GM19099 (cell line): Measurements from ENCODE around the gene XPNPEP1.

Experiments used
- POLR2A ChIP-seq: IDR thresholded peaks from 3 replicates; pipeline ENCODE4 v1.6.1; 2011; ENCODE audit warnings: low read depth; ENCODE audit not compliant: insufficient read length; ENCODE audit errors: extremely low read depth

The XPNPEP1 gene

DNA sequence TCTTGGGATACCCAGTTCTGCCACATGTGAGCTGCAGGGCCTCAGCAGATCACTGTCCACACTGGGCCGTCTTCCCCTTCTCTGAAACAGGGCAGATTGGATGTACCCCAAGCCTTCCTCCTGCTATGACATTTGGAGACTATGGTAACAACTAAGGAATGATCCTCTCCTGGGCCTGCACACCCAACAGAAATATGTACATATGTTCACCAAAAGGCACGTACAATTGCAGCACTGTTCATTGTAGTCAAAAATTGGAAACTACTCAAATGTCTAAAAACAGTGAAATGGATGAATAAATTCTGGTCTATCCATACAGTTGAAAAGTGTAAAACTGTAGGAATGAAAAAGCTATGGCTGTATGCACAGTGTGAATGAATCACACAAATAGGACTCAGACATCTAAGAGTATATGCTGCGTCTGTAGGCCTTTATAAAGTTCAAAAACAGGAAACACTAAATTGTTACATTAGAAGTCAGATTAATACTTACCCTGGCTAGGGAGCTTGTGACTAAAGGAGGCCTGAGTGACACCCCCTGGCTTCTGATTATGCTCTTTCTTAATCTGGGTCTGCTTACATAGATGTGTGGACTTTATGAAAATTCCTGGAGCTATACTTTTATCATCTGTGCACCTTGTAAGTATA, 16.1 kb upstream of the XPNPEP1 start:
- TF ChIP-seq POLR2A, result no peak

DNA sequence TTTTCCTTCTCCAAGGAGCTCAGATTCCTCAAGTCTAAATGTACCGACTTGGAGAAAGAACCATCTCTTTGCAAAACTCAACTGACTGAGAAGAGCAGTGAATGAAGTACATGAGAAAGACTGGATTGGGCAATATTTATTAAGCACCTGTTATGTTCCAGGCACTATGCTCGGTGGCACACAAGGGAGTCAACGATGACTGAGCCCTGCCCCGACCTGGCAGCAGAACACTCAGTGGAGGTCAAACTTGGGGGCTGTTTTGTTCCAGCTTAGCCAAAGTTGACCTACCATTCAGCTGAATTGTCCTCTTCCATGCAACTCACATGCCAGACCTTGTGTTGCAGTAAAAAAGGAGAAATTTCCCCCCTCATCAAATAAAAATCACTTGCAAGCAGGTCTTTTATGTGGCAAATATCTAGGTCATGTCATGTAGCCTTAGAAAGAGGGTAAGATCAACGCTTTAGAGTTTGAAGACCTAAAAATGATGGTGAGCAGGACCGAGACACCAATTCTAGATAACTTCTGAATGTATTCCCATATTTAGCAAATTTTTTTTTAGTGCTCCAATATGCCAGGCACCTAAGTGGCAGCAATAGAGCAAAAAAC, 14.3 kb upstream of the XPNPEP1 start:
- TF ChIP-seq POLR2A, result no peak

DNA sequence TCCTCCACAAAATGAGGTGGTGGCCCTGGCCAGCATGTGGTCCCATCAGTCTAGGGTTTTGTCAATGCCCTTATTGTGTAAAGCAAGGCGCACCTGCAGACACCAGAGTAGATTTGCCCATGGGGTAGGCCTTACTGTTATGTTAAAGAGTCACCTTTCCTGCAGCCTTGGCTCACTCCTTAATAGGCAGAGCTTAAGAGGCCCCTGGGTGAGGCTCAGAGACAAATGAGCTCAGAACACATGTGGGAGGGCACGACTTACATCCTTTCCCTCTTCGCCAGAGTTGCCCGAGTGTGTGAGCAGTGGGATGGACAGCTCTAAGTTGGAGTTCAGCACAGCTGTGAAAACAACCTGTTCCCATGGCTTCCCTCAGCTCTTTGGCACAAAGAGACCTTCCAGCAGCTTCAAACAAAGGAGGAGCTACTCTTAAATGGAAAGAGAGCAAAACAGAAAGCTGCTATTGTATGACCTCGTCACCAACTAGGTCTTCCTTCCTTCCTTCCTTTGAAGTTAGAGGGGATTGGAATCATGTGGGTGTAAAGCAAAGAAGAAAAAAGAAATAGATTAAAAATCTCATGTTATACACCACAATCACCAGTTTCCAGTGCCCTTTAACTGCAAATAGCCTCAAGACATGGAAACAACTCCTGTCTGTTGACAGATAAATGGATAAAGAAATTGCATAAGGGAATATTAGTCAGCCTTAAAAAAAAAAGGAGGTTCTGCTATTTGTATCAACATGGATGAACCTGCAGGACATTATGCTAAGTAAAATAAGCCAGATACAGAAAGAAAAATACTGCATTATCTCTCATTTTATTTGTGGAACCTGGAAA, 11.9 kb upstream of the XPNPEP1 start:
- TF ChIP-seq POLR2A, result no peak

GRCh38 chr10:109933984-109934565, 10.8 kb upstream of the XPNPEP1 start:
- no peak for TF ChIP-seq POLR2A

- no peak for TF ChIP-seq POLR2A
These were observed 9.7 kb upstream of the XPNPEP1 start for GRCh38 chr10:109932968-109933367.

DNA sequence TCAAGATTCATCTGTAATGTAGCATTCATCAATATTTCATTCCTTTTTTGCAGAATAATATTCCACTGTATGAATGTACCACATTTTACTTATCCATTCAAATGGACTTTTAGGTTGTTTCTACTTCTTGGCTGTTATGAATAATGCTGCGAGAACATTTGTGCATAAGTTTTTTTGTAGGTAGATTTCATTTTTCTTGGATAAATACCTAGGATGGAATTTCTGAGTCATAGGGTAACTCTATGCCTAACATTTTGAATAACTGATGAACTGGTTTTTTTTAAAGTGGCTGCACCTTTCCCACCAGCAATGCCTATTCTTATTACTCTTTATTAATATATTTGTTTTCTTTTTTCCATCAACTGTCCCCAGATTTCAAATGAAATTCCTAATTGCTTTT, 9.1 kb upstream of the XPNPEP1 start:
- no peak for TF ChIP-seq POLR2A

DNA sequence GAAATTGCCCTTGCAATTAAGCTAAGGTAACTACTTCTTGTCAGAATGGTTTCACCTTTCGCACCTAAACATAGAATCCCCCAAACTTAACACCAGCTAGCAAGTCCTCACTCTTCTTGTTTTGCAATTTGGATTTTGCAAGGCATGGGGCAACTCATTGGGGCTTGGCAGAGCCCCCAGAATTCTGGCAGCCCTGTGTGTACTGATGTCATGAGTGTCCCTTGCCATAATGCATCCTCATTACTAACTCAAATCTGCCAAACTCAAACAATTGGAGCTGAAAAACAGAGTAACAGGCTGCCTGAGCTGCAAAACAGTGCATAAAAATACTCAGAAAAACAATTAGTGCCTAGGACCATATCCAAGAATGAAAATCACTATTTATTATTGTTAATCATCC, 7.9 kb upstream of the XPNPEP1 start:
- TF ChIP-seq POLR2A, result no peak

DNA sequence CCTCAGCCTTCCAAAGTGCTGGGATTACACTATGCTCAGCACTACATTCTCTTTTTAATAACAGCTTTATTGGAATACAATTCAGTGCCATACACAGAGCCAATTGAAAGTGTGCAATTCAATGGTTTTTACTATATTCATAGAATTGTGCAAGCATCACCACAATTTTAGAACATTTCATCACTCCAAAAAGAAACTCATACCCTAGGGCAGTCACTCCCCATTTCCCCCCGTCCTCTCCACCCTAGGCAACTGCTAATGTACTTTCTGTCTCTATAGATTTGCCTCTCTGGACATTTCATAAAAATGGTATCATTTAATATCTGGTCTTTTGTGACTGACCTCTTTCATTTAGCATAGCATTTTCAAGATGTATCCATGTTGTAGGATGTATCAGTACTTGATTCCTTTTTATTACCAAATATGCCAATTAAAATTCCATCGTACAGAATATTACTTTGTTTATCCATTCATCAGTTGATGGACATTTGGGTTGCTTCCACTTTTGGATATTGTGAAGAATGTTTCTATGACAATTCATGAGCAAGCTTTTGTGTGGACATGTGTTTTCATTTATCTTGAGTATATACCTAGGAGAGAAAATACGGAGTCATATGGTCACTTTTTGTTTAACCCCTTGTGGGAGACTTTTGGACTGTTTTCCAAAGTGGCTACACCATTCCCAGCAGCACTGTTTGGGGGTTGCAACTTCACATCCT, 6.3 kb upstream of the XPNPEP1 start:
- no peak for TF ChIP-seq POLR2A

DNA sequence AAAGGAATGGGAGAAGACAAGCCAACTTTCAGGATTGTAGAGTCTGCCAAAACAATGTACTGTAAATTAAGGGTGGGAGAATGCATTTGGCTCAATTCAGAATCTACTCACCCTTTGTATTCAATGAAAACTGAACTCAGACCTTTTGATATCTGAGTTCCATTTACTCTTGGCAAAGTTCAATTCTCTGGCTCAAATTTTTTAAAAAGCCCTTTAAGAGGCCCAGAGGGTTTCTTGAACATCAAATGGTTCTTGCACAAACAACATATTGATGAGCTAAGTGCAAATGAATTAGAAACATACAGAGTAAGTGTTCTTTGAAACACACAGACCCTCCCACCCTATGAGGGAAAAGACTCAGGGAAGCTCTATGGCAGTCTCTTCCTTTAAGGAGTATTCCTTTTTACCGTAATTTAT, 5.2 kb upstream of the XPNPEP1 start:
- TF ChIP-seq POLR2A, result no peak

DNA sequence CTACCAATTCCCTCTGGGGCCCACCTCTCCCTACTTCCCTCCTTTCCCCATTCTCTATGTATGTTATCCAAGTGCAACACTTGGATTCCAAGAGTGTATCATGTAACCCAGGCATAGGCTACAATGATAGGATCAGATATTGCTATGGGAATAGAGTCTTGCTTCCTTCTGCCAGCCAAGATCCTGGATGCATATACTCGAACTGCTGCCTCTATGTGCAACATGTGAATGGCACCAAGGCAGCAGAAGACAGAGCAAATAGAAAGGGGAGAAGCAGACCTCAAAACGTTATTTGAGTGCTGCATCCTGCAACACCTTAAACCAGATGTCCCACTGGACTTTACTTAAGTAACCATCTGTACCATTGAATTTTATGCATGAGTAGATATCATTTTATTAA, 3.5 kb upstream of the XPNPEP1 start:
- no peak for TF ChIP-seq POLR2A

DNA sequence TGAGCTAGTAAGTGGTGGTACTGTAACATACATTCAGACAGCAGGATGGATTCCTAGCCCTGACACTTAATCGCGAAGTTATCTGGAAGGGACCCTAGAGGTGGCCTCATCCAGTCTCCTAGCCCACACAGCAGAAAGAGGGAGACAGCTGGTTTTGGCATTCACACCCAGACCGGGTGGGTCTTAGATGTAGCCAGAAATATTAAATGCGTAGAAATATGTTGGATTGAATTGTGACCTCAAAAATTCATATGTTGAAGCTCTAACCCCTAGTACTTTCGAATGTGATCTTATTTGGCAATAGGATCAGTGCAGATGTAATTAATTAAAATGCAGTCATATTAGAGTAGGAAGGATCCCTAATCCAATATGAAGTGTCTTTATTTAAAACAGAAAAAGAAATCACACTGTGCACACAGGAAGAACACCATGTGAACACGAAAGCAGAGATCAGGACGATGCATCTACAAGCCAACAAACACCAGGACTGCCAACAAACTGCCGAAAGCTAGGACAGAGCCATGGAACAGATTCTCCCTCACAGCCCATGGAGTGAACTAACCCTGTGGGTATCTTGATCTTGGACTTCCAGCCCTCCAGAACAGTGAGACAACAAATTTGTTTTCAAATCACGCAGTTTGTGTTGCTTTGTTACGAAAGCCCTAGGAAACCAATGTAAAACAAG, 2.9 kb upstream of the XPNPEP1 start:
- no peak for TF ChIP-seq POLR2A

GRCh38 chr10:109924967-109925620, 1.8 kb upstream of the XPNPEP1 start:
- no peak for TF ChIP-seq POLR2A

- TF ChIP-seq POLR2A, result no peak
These were observed 776 bp upstream of the XPNPEP1 start for GRCh38 chr10:109924087-109924486.

DNA sequence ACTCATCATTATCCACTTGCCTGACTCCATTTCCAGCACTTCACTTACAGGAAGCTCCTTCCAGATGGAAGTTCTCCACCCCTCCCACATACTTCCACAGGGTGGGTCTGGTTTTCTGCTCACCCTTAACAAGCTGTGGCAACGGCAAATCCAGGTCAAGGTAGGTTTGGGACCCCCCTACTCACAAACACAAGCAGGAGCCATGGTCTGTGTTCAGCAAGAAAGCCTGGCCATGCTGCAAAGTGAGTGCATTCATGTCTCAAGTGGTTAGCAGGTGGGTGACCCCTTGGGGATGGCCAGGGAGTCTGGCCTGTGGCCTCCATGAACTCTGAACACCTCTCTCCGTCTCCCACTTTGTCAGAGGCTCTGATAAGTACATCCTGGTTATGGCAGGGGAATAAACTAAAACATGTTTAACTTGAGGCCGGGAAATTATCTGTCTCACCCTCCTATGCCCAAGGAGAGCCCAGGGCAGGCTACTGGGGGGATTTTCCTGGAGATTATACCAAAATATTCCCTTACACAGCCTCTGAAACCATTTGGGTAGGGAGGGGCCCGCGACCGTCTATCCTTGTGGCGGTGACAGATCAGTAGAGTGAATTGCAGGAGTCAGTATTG, 844 bp downstream of the XPNPEP1 start:
- TF ChIP-seq POLR2A, result no peak

DNA sequence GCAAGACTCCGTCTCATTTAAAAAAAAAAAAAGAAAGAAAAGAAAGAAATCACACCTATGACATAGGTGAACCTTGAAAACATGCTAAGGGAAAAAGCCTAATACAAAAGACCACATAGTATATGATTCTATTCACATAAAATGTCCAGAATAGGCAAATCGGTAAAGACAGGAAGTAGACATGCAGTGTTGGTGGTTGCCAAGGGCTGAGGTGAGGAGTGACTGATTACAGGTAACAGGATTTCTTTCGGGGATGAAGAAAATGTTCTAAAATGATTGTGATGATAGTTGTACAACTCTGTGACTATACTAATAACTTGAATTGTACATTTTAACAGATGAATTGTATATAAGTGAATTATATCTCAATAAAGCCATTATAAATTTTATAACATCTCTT, 3.3 kb downstream of the XPNPEP1 start:
- TF ChIP-seq POLR2A, result no peak
